HL-60 (cell line): Measurements from ENCODE around the gene CACNA2D3.

ENCODE experiments used
- GABPA ChIP-seq: IDR thresholded peaks from 2 replicates; pipeline ENCODE4 v1.6.1; 2012; ENCODE audit warnings: low read depth
- POLR2AphosphoS5 ChIP-seq: IDR thresholded peaks from 2 replicates; pipeline ENCODE4 v1.6.1; 2012; ENCODE audit warnings: low read depth
- SPI1 ChIP-seq: IDR thresholded peaks from 2 replicates; pipeline ENCODE4 v1.6.1; 2012; ENCODE audit warnings: low read depth, mild to moderate bottlenecking, borderline replicate concordance
- TF ChIP-seq, protein P1 (sequence below): IDR thresholded peaks from one replicate; pipeline ENCODE4 v1.5.1; 2011; ENCODE audit warnings: low read length, control low read depth, inconsistent platforms; ENCODE audit not compliant: insufficient read depth

DNA sequence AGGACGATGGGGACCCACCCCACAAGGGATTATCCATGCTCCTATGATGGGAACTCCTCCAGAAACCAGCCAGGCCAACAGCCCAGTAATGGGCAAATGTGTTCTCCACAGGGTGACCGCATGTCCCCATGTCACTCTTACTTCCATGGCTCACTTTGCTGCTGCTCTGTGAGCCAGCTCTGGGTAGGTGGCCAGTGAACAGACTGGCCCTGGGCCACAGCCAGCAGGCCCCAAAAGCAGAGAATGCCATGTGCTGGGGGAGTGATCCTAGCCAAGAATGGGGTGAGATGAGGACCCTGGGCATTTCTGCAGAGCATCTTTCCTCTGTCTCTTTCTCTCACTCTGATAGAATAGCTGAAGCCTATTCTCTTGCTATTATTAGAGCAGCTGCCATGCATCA lies 414.1 kb downstream of the CACNA2D3 start:
- TF ChIP-seq, protein P1, sequence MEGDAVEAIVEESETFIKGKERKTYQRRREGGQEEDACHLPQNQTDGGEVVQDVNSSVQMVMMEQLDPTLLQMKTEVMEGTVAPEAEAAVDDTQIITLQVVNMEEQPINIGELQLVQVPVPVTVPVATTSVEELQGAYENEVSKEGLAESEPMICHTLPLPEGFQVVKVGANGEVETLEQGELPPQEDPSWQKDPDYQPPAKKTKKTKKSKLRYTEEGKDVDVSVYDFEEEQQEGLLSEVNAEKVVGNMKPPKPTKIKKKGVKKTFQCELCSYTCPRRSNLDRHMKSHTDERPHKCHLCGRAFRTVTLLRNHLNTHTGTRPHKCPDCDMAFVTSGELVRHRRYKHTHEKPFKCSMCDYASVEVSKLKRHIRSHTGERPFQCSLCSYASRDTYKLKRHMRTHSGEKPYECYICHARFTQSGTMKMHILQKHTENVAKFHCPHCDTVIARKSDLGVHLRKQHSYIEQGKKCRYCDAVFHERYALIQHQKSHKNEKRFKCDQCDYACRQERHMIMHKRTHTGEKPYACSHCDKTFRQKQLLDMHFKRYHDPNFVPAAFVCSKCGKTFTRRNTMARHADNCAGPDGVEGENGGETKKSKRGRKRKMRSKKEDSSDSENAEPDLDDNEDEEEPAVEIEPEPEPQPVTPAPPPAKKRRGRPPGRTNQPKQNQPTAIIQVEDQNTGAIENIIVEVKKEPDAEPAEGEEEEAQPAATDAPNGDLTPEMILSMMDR: no peak
- TF ChIP-seq POLR2AphosphoS5 (no peak), GABPA (no peak), SPI1 (no peak)
